ENCODE measurements around the gene ADCY5. TPM values are rescaled to one million over a fixed set of nuclear protein-coding genes. Genes with fewer than 3 reads are reported as not detected.
"Not testable (repeated sequence)": the region's sequence is repeated elsewhere in the genome, so short reads cannot be mapped to it uniquely, and the experiment has no call there.

Gene ADCY5
- total RNA-seq, 1 donor from 2014 or later, result 6.8 TPM

- peaks cover 0 to 8% (median 6%) of the 10 kb centered on the region in 3 donors for H3K4me1 ChIP-seq (ENCODE audit: control insufficient read depth in 3 of 3, insufficient read depth in 3 of 3, low read length in 3 of 3)
- no peak overlapping the region for H3K4me3 ChIP-seq (ENCODE audit: low read length in 3 of 3)
- H3K9ac ChIP-seq (ENCODE audit: low read depth in 1 of 3, low read length in 3 of 3), result no peak overlapping the region
- H3K36me3 ChIP-seq (ENCODE audit: control insufficient read depth in 3 of 3, insufficient read depth in 3 of 3, low read length in 3 of 3), result peaks cover 0 to 17% (median 6%) of the 10 kb centered on the region in 3 donors
- H3K27me3 ChIP-seq (ENCODE audit: control insufficient read depth in 3 of 3, insufficient read depth in 3 of 3, low read length in 3 of 3), result no peaks in the 10 kb centered on the region
- H3K9me3 ChIP-seq (ENCODE audit: control insufficient read depth in 3 of 3, low read length in 3 of 3), result no peaks in the 10 kb centered on the region
- H3K27ac ChIP-seq (ENCODE audit: low read depth, low read length), result no peak overlapping the region
Observed at GRCh38 chr3:123244128-123244527, 204.8 kb downstream of the ADCY5 start.

GRCh38 chr3:123239756-123240155 lies 209.1 kb downstream of the ADCY5 start:
- H3K9ac ChIP-seq (ENCODE audit: low read depth in 1 of 3, low read length in 3 of 3), result no peak overlapping the region
- H3K9me3 ChIP-seq (ENCODE audit: control insufficient read depth in 3 of 3, low read length in 3 of 3), result no peaks in the 10 kb centered on the region
- H3K27me3 ChIP-seq (ENCODE audit: control insufficient read depth in 3 of 3, insufficient read depth in 3 of 3, low read length in 3 of 3), result no peaks in the 10 kb centered on the region
- H3K27ac ChIP-seq (ENCODE audit: low read depth, low read length), result no peak overlapping the region
- H3K36me3 ChIP-seq (ENCODE audit: control insufficient read depth in 3 of 3, insufficient read depth in 3 of 3, low read length in 3 of 3), result peaks cover 4 to 9% (median 9%) of the 10 kb centered on the region in 3 donors
- H3K4me3 ChIP-seq (ENCODE audit: low read length in 3 of 3), result no peak overlapping the region
- no peaks in the 10 kb centered on the region for H3K4me1 ChIP-seq (ENCODE audit: control insufficient read depth in 3 of 3, insufficient read depth in 3 of 3, low read length in 3 of 3)

- H3K27ac ChIP-seq (ENCODE audit: low read depth, low read length); H3K36me3 ChIP-seq (ENCODE audit: control insufficient read depth in 3 of 3, insufficient read depth in 3 of 3, low read length in 3 of 3): not testable (repeated sequence)
Observed at GRCh38 chr3:123239186-123239585, 209.7 kb downstream of the ADCY5 start.

GRCh38 chr3:123236902-123237301 lies 212.0 kb downstream of the ADCY5 start:
- H3K36me3 ChIP-seq (ENCODE audit: control insufficient read depth in 3 of 3, insufficient read depth in 3 of 3, low read length in 3 of 3), result peaks cover 4 to 9% (median 7%) of the 10 kb centered on the region in 3 donors

More at GRCh38 chr3:123239186-123239585, 209.7 kb downstream of the ADCY5 start:
- H3K9me3 ChIP-seq (ENCODE audit: control insufficient read depth in 3 of 3, low read length in 3 of 3); H3K4me3 ChIP-seq (ENCODE audit: low read length in 3 of 3); H3K27me3 ChIP-seq (ENCODE audit: control insufficient read depth in 3 of 3, insufficient read depth in 3 of 3, low read length in 3 of 3); H3K4me1 ChIP-seq (ENCODE audit: control insufficient read depth in 3 of 3, insufficient read depth in 3 of 3, low read length in 3 of 3); H3K9ac ChIP-seq (ENCODE audit: low read depth in 1 of 3, low read length in 3 of 3): not testable (repeated sequence)

More at GRCh38 chr3:123236902-123237301, 212.0 kb downstream of the ADCY5 start:
- H3K4me1 ChIP-seq (ENCODE audit: control insufficient read depth in 3 of 3, insufficient read depth in 3 of 3, low read length in 3 of 3), result no peaks in the 10 kb centered on the region
- H3K27me3 ChIP-seq (ENCODE audit: control insufficient read depth in 3 of 3, insufficient read depth in 3 of 3, low read length in 3 of 3), result no peaks in the 10 kb centered on the region
- no peak overlapping the region for H3K27ac ChIP-seq (ENCODE audit: low read depth, low read length)
- no peak overlapping the region for H3K4me3 ChIP-seq (ENCODE audit: low read length in 3 of 3)
- no peaks in the 10 kb centered on the region for H3K9me3 ChIP-seq (ENCODE audit: control insufficient read depth in 3 of 3, low read length in 3 of 3)
- H3K9ac ChIP-seq (ENCODE audit: low read depth in 1 of 3, low read length in 3 of 3), result no peak overlapping the region

Other genes starting within 250 kb of the ADCY5 start
- gene SEC22A, start 247.1 kb downstream of the ADCY5 start, total RNA-seq, result 54.8 TPM
- gene HACD2, start 136.0 kb upstream of the ADCY5 start, total RNA-seq, result 15.7 TPM

All from skeletal muscle tissue (tissue), 4 donors.